Breast epithelium (tissue), 4 donors: ENCODE results near the gene CAMK2B. TPM values are rescaled to one million over a fixed set of nuclear protein-coding genes. Genes with fewer than 3 reads are reported as not detected.

Experiments used
- DNase-seq, 2 donors: peaks; one replicate each; pipeline ENCODE4 v3.0.0-alpha.2; 2019; ENCODE audit warnings: low spot score in 2 of 2
- H3K27ac ChIP-seq, 2 donors: fragments of 200-600 bp; sonication (generic) in 1 of 2; one replicate each; pipeline ENCODE4 v1.5.1; 2016 to 2019; ENCODE audit warnings: mild to moderate bottlenecking in 1 of 2
- H3K27me3 ChIP-seq, 2 donors: fragments of 200-600 bp; sonication (generic) in 1 of 2; one replicate each; pipeline versions ENCODE4 v1.5.1 to v1.6.0; 2017 to 2019; ENCODE audit warnings: control low read depth in 1 of 2, mild to moderate bottlenecking in 1 of 2
- H3K36me3 ChIP-seq: fragments of 200-600 bp; one replicate; pipeline ENCODE4 v1.5.1; 2019
- H3K4me1 ChIP-seq, 2 donors: fragments of 200-600 bp; sonication (generic); one replicate each; pipeline ENCODE4 v1.5.1; 2016 to 2019; ENCODE audit warnings: control low read depth in 1 of 2
- H3K4me3 ChIP-seq, 3 donors: fragments of 200-600 bp; sonication (generic); 1 replicate in 2 of 3; 2 replicates in 1 of 3; pipeline ENCODE4 v1.5.1; 2016 to 2019; ENCODE audit warnings: mild to moderate bottlenecking in 3 of 3, moderate library complexity in 2 of 3
- H3K9me3 ChIP-seq, 2 donors: fragments of 200-600 bp; sonication (generic) in 1 of 2; one replicate each; pipeline ENCODE4 v1.5.1; 2016 to 2019; ENCODE audit warnings: control low read depth in 1 of 2
- CTCF ChIP-seq, 3 donors: fragments of 450-650 bp; IDR thresholded peaks; one replicate each; pipeline ENCODE4 v1.5.1; 2016 to 2017; ENCODE audit warnings: antibody characterized with exemption in 3 of 3, mild to moderate bottlenecking in 3 of 3, moderate library complexity in 3 of 3
- POLR2A ChIP-seq: fragments of 450-650 bp; IDR thresholded peaks from one replicate; pipeline ENCODE4 v1.6.1; 2016; ENCODE audit warnings: antibody characterized with exemption, mild to moderate bottlenecking, moderate library complexity
- POLR2AphosphoS5 ChIP-seq, 3 donors: sonication (generic); formaldehyde crosslinking; IDR thresholded peaks; one replicate each; pipeline ENCODE4 v1.6.1; 2017; ENCODE audit warnings: antibody characterized with exemption in 3 of 3
- intact Hi-C: fragments of 100-400 bp; cut with DNase I; formaldehyde crosslinking; loops from one replicate; pipeline ENCODE4 v1.15.1; 2023; ENCODE audit warnings: low total_unique reads
- total RNA-seq, 3 donors: library from RNA; depleted of rRNA; stranded (reverse); fragments of >200 nt; gene quantifications; one replicate each; pipeline ENCODE4 v1.1.0, GENCODE V29; 2016

CAMK2B gene
- total RNA-seq, 3 donors from 2014 or later, result 2.0 to 9.2 TPM; not detected in 1

GRCh38 chr7:44293561-44294324 is 31.7 kb downstream of the CAMK2B start:
- H3K27me3 ChIP-seq, result peaks cover 0 to 13% of the 10 kb centered on the region in 2 donors
- intact Hi-C loops, result loop anchor here (1.0 kb wide), 1 partner anchor 41 kb away; no protein-coding TSS in a partner anchor
- H3K4me3 ChIP-seq, result no peak overlapping the region
- H3K4me1 ChIP-seq, result no peaks in the 10 kb centered on the region
- peak in 1 of 2 donors; percentile 8 for DNase-seq
- no peaks in the 10 kb centered on the region for H3K36me3 ChIP-seq
- TF ChIP-seq POLR2AphosphoS5 (IDR thresholded peaks at IDR 0.05), result no peak
- no peak for TF ChIP-seq CTCF (IDR thresholded peaks at IDR 0.05)
- no peak for TF ChIP-seq POLR2A
- H3K9me3 ChIP-seq, result no peaks in the 10 kb centered on the region
- H3K27ac ChIP-seq, result no peak overlapping the region

GRCh38 chr7:44292876-44293560 is 32.4 kb downstream of the CAMK2B start:
- Histone ChIP-seq H3K36me3 (no peaks in the 10 kb centered on the region), H3K27ac (no peak overlapping the region), H3K4me3 (no peak overlapping the region), H3K9me3 (no peaks in the 10 kb centered on the region), H3K4me1 (no peaks in the 10 kb centered on the region), H3K27me3 (peaks cover 0 to 13% of the 10 kb centered on the region in 2 donors)
- TF ChIP-seq CTCF (IDR thresholded peaks at IDR 0.05) (no peak), POLR2AphosphoS5 (IDR thresholded peaks at IDR 0.05) (no peak), POLR2A (no peak)
- peak; percentile 3 to 48 for DNase-seq
- intact Hi-C loops, result no loop called here

GRCh38 chr7:44292420-44292817 is 33.0 kb downstream of the CAMK2B start:
- TF ChIP-seq POLR2A (no peak), CTCF (IDR thresholded peaks at IDR 0.05) (no peak), POLR2AphosphoS5 (IDR thresholded peaks at IDR 0.05) (no peak)
- intact Hi-C loops, result no loop called here
- DNase-seq, result no peak
- H3K4me3 ChIP-seq, result no peak overlapping the region
- no peak overlapping the region for H3K27ac ChIP-seq
- H3K36me3 ChIP-seq, result no peaks in the 10 kb centered on the region
- H3K27me3 ChIP-seq, result peaks cover 0 to 13% of the 10 kb centered on the region in 2 donors
- no peaks in the 10 kb centered on the region for H3K9me3 ChIP-seq
- no peaks in the 10 kb centered on the region for H3K4me1 ChIP-seq

GRCh38 chr7:44291733-44292419 is 33.5 kb downstream of the CAMK2B start:
- Histone ChIP-seq H3K27me3 (peaks cover 0 to 13% of the 10 kb centered on the region in 2 donors), H3K9me3 (no peaks in the 10 kb centered on the region), H3K4me1 (no peaks in the 10 kb centered on the region), H3K27ac (no peak overlapping the region), H3K36me3 (no peaks in the 10 kb centered on the region), H3K4me3 (no peak overlapping the region)
- no peak for TF ChIP-seq POLR2AphosphoS5 (IDR thresholded peaks at IDR 0.05)
- no peak for TF ChIP-seq POLR2A
- TF ChIP-seq CTCF (IDR thresholded peaks at IDR 0.05), result no peak
- intact Hi-C loops, result no loop called here
- DNase-seq, result no peak
